C4-2B (cell line): Measurements from ENCODE around the gene CTNNA2.

ENCODE experiments used
- ZFX ChIP-seq: fragments of 450-650 bp; IDR thresholded peaks from 2 replicates; pipeline ENCODE4 v1.6.1; 2017
- TF ChIP-seq, protein P1 (sequence below): fragments of 450-650 bp; conservative IDR thresholded peaks from 2 replicates; pipeline ENCODE4 v1.5.1; 2017; ENCODE audit warnings: mild to moderate bottlenecking

- TF ChIP-seq, protein P1, sequence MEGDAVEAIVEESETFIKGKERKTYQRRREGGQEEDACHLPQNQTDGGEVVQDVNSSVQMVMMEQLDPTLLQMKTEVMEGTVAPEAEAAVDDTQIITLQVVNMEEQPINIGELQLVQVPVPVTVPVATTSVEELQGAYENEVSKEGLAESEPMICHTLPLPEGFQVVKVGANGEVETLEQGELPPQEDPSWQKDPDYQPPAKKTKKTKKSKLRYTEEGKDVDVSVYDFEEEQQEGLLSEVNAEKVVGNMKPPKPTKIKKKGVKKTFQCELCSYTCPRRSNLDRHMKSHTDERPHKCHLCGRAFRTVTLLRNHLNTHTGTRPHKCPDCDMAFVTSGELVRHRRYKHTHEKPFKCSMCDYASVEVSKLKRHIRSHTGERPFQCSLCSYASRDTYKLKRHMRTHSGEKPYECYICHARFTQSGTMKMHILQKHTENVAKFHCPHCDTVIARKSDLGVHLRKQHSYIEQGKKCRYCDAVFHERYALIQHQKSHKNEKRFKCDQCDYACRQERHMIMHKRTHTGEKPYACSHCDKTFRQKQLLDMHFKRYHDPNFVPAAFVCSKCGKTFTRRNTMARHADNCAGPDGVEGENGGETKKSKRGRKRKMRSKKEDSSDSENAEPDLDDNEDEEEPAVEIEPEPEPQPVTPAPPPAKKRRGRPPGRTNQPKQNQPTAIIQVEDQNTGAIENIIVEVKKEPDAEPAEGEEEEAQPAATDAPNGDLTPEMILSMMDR = no peak
- no peak for TF ChIP-seq ZFX
These were observed 1012.3 kb downstream of the CTNNA2 start for GRCh38 chr2:80525152-80525551.
